ENCODE results near the gene LAIR2. TPM values are rescaled to one million over a fixed set of nuclear protein-coding genes. Genes with fewer than 3 reads are reported as not detected.

Gene LAIR2
- polyA plus RNA-seq, 3 donors = 0.38 TPM; not detected in 2

- H3K9me3 Mint-ChIP-seq = no peaks in the 10 kb centered on the region
- H3K27ac ChIP-seq (ENCODE audit: low read depth in 1 of 2, low read length in 2 of 2) = no peak overlapping the region
- H2AFZ ChIP-seq (ENCODE audit: insufficient read depth, low read depth, low read length, poor library complexity, severe bottlenecking) = no peak overlapping the region
- H3K79me2 ChIP-seq (ENCODE audit: insufficient read depth, low read length) = no peaks in the 10 kb centered on the region
- no peak overlapping the region for H3K4me3 Mint-ChIP-seq
- H3K4me2 ChIP-seq (replicated peaks; ENCODE audit: extremely low read depth, low read length, poor library complexity, severe bottlenecking) = no peak overlapping the region
- intact Hi-C loops (cut with micrococcal nuclease) = no loop called here
- H3K36me3 Mint-ChIP-seq = no peaks in the 10 kb centered on the region
- no peak for DNase-seq
- no peak overlapping the region for H3K9ac ChIP-seq (ENCODE audit: insufficient read depth, low read length, poor library complexity, severe bottlenecking)
- H4K20me1 ChIP-seq (ENCODE audit: insufficient read depth, low read length) = no peaks in the 10 kb centered on the region
- no peaks in the 10 kb centered on the region for H3K9me3 ChIP-seq (replicated peaks in 1 of 2; ENCODE audit: control insufficient read depth in 1 of 2, insufficient read depth in 1 of 2, low read length in 2 of 2)
- no peaks in the 10 kb centered on the region for H3K27me3 ChIP-seq (ENCODE audit: control insufficient read depth in 2 of 2, insufficient read depth in 2 of 2, low read length in 2 of 2)
- H3K27me3 Mint-ChIP-seq (ENCODE audit: low read depth in 3 of 3) = peaks cover 15 to 19% (median 16%) of the 10 kb centered on the region in 3 donors
- H3K36me3 ChIP-seq (replicated peaks in 1 of 2; ENCODE audit: control insufficient read depth in 1 of 2, insufficient read depth in 2 of 2, low read length in 2 of 2) = no peaks in the 10 kb centered on the region
- TF ChIP-seq CTCF (IDR thresholded peaks at IDR 0.05) = no peak
- 90% methylated on average over 2 of the region's 10 CpGs for WGBS (ENCODE audit: insufficient coverage)
- H3K27ac Mint-ChIP-seq = no peak overlapping the region
- peaks cover 12% of the 10 kb centered on the region for H3K4me1 Mint-ChIP-seq
- no peak overlapping the region for H3K4me3 ChIP-seq (replicated peaks in 1 of 3; ENCODE audit: low read depth in 2 of 3, low read length in 3 of 3)
- H3K4me1 ChIP-seq (ENCODE audit: control insufficient read depth in 1 of 2, insufficient read depth in 2 of 2, low read length in 2 of 2) = peaks cover 12% of the 10 kb centered on the region in 2 donors
These were observed 51.4 kb downstream of the LAIR2 start for GRCh38 chr19:54554006-54554405.

GRCh38 chr19:54554896-54555295 is 52.3 kb downstream of the LAIR2 start:
- Histone ChIP-seq H3K9me3 (replicated peaks in 1 of 2; ENCODE audit: control insufficient read depth in 1 of 2, insufficient read depth in 1 of 2, low read length in 2 of 2) (no peaks in the 10 kb centered on the region), H3K4me3 (replicated peaks in 1 of 3; ENCODE audit: low read depth in 2 of 3, low read length in 3 of 3) (no peak overlapping the region), H3K9ac (ENCODE audit: insufficient read depth, low read length, poor library complexity, severe bottlenecking) (no peak overlapping the region), H3K27ac (ENCODE audit: low read depth in 1 of 2, low read length in 2 of 2) (no peak overlapping the region), H3K4me1 (ENCODE audit: control insufficient read depth in 1 of 2, insufficient read depth in 2 of 2, low read length in 2 of 2) (peaks cover 12% of the 10 kb centered on the region in 2 donors), H3K79me2 (ENCODE audit: insufficient read depth, low read length) (no peaks in the 10 kb centered on the region), H3K4me2 (replicated peaks; ENCODE audit: extremely low read depth, low read length, poor library complexity, severe bottlenecking) (no peak overlapping the region), H2AFZ (ENCODE audit: insufficient read depth, low read depth, low read length, poor library complexity, severe bottlenecking) (no peak overlapping the region), H3K36me3 (replicated peaks in 1 of 2; ENCODE audit: control insufficient read depth in 1 of 2, insufficient read depth in 2 of 2, low read length in 2 of 2) (no peaks in the 10 kb centered on the region), H3K27me3 (ENCODE audit: control insufficient read depth in 2 of 2, insufficient read depth in 2 of 2, low read length in 2 of 2) (no peaks in the 10 kb centered on the region), H4K20me1 (ENCODE audit: insufficient read depth, low read length) (no peaks in the 10 kb centered on the region)
- no peak for TF ChIP-seq CTCF (IDR thresholded peaks at IDR 0.05)
- peaks cover 8 to 15% (median 14%) of the 10 kb centered on the region in 3 donors for H3K27me3 Mint-ChIP-seq (ENCODE audit: low read depth in 3 of 3)
- H3K4me3 Mint-ChIP-seq = no peak overlapping the region
- H3K27ac Mint-ChIP-seq = no peak overlapping the region
- no peaks in the 10 kb centered on the region for H3K9me3 Mint-ChIP-seq
- H3K36me3 Mint-ChIP-seq = no peaks in the 10 kb centered on the region
- intact Hi-C loops (cut with micrococcal nuclease) = no loop called here
- no peak for DNase-seq
- peaks cover 12% of the 10 kb centered on the region for H3K4me1 Mint-ChIP-seq
- 92% methylated on average over 12 of the region's 16 CpGs for WGBS (ENCODE audit: insufficient coverage)
